GM23248 (cell line): ENCODE results near the gene OR2B6. TPM values are rescaled to one million over a fixed set of nuclear protein-coding genes. Genes with fewer than 3 reads are reported as not detected.

Experiments
- DNase-seq: peaks from one replicate; pipeline ENCODE4 v3.0.0-alpha.2; 2015
- H2AFZ ChIP-seq: fragments of 200-600 bp; sonication (generic); 2 replicates; pipeline ENCODE4 v1.6.1; 2016; ENCODE audit warnings: antibody characterized with exemption
- H3F3A ChIP-seq: fragments of 200-600 bp; sonication (generic); 2 replicates; pipeline ENCODE4 v1.6.1; 2016; ENCODE audit warnings: mild to moderate bottlenecking, antibody characterized with exemption, mixed run types; ENCODE audit not compliant: insufficient read depth
- H3K27ac ChIP-seq: fragments of 200-600 bp; sonication (generic); 2 replicates; pipeline ENCODE4 v1.5.1; 2016; ENCODE audit warnings: mild to moderate bottlenecking
- H3K27me3 ChIP-seq: fragments of 200-600 bp; sonication (generic); replicated peaks from 2 replicates; pipeline ENCODE4 v1.6.1; 2016; ENCODE audit warnings: mild to moderate bottlenecking; ENCODE audit not compliant: insufficient read depth
- H3K36me3 ChIP-seq: fragments of 200-600 bp; sonication (generic); 2 replicates; pipeline ENCODE4 v1.6.1; 2016; ENCODE audit warnings: low read depth, mild to moderate bottlenecking
- H3K4me1 ChIP-seq: fragments of 200-600 bp; sonication (generic); 2 replicates; pipeline ENCODE4 v1.6.1; 2016; ENCODE audit warnings: mild to moderate bottlenecking; ENCODE audit not compliant: insufficient read depth
- H3K4me2 ChIP-seq: fragments of 200-600 bp; sonication (generic); one replicate; pipeline ENCODE4 v1.6.1; 2016; ENCODE audit warnings: mild to moderate bottlenecking; ENCODE audit not compliant: unreplicated experiment
- H3K4me3 ChIP-seq: fragments of 200-600 bp; sonication (generic); 2 replicates; pipeline ENCODE4 v1.5.1; 2016; ENCODE audit warnings: mild to moderate bottlenecking
- H3K79me2 ChIP-seq: fragments of 200-600 bp; sonication (generic); 2 replicates; pipeline ENCODE4 v1.6.1; 2016; ENCODE audit warnings: mild to moderate bottlenecking; ENCODE audit not compliant: insufficient read depth
- H3K9ac ChIP-seq: fragments of 200-600 bp; sonication (generic); 2 replicates; pipeline ENCODE4 v1.6.1; 2016; ENCODE audit warnings: mild to moderate bottlenecking
- H3K9me2 ChIP-seq: fragments of 200-600 bp; sonication (generic); 2 replicates; pipeline ENCODE4 v1.6.1; 2016; ENCODE audit warnings: mixed run types, mild to moderate bottlenecking, moderate library complexity; ENCODE audit not compliant: insufficient read depth
- H3K9me3 ChIP-seq: fragments of 200-600 bp; sonication (generic); one replicate; pipeline ENCODE4 v1.6.1; 2017; ENCODE audit warnings: low read depth
- H4K20me1 ChIP-seq: fragments of 200-600 bp; sonication (generic); 2 replicates; pipeline ENCODE4 v1.6.0; 2016; ENCODE audit not compliant: insufficient read depth
- EZH2 ChIP-seq: fragments of 200-600 bp; sonication (generic); IDR thresholded peaks from 2 replicates; pipeline ENCODE4 v1.6.1; 2018; ENCODE audit warnings: antibody characterized with exemption, mild to moderate bottlenecking; ENCODE audit not compliant: insufficient read depth, poor library complexity, severe bottlenecking
- EZH2phosphoT487 ChIP-seq: fragments of 200-600 bp; sonication (generic); IDR thresholded peaks from 2 replicates; pipeline ENCODE4 v1.6.1; 2018; ENCODE audit warnings: antibody characterized with exemption, moderate library complexity, mild to moderate bottlenecking, low read depth; ENCODE audit not compliant: insufficient read depth
- WGBS, 2 experiments: methylation state at CpG; one replicate each; pipeline ENCODE4 v1.1.6; 2015 to 2017; ENCODE audit warnings: low lambda C conversion rate in 2 of 2, low coverage in 1 of 2; ENCODE audit errors: missing lambda C conversion rate in 2 of 2; 5-methylcytosine and 5-hydroxymethylcytosine counted together
- in situ Hi-C: fragments of 300-500 bp; cut with MboI; formaldehyde crosslinking; loops from 2 replicates; pipeline ENCODE4 v1.15.0; 2020
- polyA plus RNA-seq: library from polyadenylated mRNA; unstranded; fragments of >200 nt; fragmentation: Nextera tagmentation; extraction: Ambion mirVana; gene quantifications from 2 replicates; pipeline ENCODE4 v1.2.1, GENCODE V29; 2016
- total RNA-seq: library from RNA; depleted of rRNA; stranded (reverse); fragments of >200 nt; shearing (Covaris generic); gene quantifications from 2 replicates; pipeline ENCODE4 v1.2.3, GENCODE V29; 2014

The OR2B6 gene
- total and polyA plus RNA-seq, 2 experiments from 2014 or later: not detected

DNA sequence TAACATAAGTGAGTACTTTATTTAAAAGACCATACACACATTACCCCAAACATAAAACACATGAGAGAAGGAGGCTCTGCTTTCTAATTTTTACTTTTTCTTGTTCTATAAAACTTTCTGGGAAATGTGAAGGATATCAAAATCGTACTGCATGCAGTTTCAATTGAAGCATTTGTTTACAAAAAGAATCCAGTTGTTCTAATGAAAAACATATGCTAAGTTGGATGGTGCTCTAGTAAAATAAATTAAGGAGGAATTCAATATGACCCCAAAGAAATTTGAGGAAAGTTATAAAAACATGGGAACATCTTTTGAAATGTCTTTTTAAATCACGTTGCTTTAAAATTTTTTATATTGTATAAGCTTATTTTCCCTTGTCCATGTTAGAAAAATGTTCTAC, 37.6 kb downstream of the OR2B6 start:
- no peaks in the 10 kb centered on the region for H4K20me1 ChIP-seq
- no peaks in the 10 kb centered on the region for H3K4me1 ChIP-seq
- H3F3A ChIP-seq: no peaks in the 10 kb centered on the region
- in situ Hi-C loops: no loop called here
- TF ChIP-seq EZH2phosphoT487 (no peak), EZH2 (no peak)
- no peaks in the 10 kb centered on the region for H3K27me3 ChIP-seq
- no peak overlapping the region for H2AFZ ChIP-seq
- no peak for DNase-seq
- no peaks in the 10 kb centered on the region for H3K79me2 ChIP-seq
- H3K9ac ChIP-seq: no peak overlapping the region
- H3K36me3 ChIP-seq: no peaks in the 10 kb centered on the region
- WGBS, 2 experiments: 0 to 1% methylated on average over 2 of the region's 2 CpGs
- no peak overlapping the region for H3K27ac ChIP-seq
- no peaks in the 10 kb centered on the region for H3K9me3 ChIP-seq
- H3K4me3 ChIP-seq: no peak overlapping the region
- H3K9me2 ChIP-seq: no peaks in the 10 kb centered on the region
- H3K4me2 ChIP-seq: no peak overlapping the region

DNA sequence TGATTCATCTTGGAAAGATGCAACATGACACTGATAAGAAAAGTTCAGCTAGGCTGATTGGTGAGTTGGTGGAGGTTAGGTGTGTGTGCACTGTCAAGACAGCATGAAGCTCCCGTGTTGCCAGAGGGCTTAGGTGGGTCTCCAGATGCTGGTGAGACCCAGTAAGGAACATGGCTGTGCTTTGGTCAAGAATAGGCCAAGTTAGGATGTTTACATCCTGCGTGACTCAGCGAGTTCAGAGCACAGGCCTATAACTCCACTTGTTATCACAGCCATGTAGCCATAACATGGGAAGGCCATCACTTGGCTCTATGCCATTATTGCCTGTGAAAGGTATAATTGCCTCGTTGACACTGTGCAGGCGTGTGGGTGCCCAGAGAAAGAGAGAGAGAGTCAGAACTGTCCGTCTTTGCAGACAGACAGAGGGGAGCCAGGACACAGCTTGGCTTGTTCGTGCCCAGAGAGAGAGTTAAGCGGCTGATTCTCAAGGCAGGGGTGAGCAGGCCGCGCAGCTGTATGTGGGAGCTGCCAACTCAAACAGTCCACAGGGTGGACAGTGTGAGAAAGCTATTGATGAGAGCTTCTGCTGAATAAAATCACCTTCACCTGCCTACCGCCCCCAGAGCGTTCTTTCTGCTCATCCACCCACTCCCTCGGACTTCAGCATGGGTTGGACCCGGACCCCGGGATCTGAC, 43.5 kb downstream of the OR2B6 start:
- H3K27me3 ChIP-seq: no peaks in the 10 kb centered on the region
- no peaks in the 10 kb centered on the region for H3F3A ChIP-seq
- H3K4me1 ChIP-seq: no peaks in the 10 kb centered on the region
- WGBS, 2 experiments: 57 to 60% methylated on average over 15 of the region's 15 CpGs
- no peak overlapping the region for H3K9ac ChIP-seq
- in situ Hi-C loops: no loop called here
- H4K20me1 ChIP-seq: no peaks in the 10 kb centered on the region
- no peaks in the 10 kb centered on the region for H3K9me2 ChIP-seq
- no peak for DNase-seq
- H3K27ac ChIP-seq: no peak overlapping the region
- no peak overlapping the region for H3K4me3 ChIP-seq
- no peak overlapping the region for H3K4me2 ChIP-seq
- no peaks in the 10 kb centered on the region for H3K9me3 ChIP-seq
- no peaks in the 10 kb centered on the region for H3K79me2 ChIP-seq
- H2AFZ ChIP-seq: no peak overlapping the region
- H3K36me3 ChIP-seq: no peaks in the 10 kb centered on the region
- TF ChIP-seq EZH2: no peak
- TF ChIP-seq EZH2phosphoT487: no peak

DNA sequence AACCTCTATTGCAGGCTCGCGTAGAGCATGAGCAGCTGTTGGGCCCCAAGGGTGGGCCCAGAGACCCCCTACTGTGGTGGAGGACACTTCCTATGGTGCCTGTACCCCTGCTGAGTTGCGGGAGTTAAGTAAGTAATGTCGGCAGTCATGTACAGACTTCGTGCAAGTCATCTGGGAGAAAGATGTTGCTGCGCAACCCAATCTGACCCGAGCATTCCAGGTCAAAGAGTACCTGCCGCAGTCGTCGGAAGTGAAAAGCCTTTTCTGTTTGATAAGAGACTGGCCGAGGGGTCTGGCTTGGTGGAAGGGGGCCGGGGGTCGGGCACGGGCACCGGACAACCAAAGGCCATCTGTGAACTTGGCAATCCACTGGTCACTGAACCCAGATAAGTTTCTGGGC, 44.3 kb downstream of the OR2B6 start:
- no peaks in the 10 kb centered on the region for H3K36me3 ChIP-seq
- 25 to 29% methylated on average over 15 of the region's 15 CpGs for WGBS, 2 experiments
- H3K9me3 ChIP-seq: no peaks in the 10 kb centered on the region
- no peaks in the 10 kb centered on the region for H3K9me2 ChIP-seq
- DNase-seq: no peak
- no peak overlapping the region for H3K4me2 ChIP-seq
- no peaks in the 10 kb centered on the region for H3K4me1 ChIP-seq
- no peaks in the 10 kb centered on the region for H3K27me3 ChIP-seq
- no peaks in the 10 kb centered on the region for H4K20me1 ChIP-seq
- no peak overlapping the region for H2AFZ ChIP-seq
- no peak overlapping the region for H3K27ac ChIP-seq
- H3K9ac ChIP-seq: no peak overlapping the region
- no peak overlapping the region for H3K4me3 ChIP-seq
- H3F3A ChIP-seq: no peaks in the 10 kb centered on the region
- in situ Hi-C loops: no loop called here
- no peak for TF ChIP-seq EZH2
- no peak for TF ChIP-seq EZH2phosphoT487
- no peaks in the 10 kb centered on the region for H3K79me2 ChIP-seq

DNA sequence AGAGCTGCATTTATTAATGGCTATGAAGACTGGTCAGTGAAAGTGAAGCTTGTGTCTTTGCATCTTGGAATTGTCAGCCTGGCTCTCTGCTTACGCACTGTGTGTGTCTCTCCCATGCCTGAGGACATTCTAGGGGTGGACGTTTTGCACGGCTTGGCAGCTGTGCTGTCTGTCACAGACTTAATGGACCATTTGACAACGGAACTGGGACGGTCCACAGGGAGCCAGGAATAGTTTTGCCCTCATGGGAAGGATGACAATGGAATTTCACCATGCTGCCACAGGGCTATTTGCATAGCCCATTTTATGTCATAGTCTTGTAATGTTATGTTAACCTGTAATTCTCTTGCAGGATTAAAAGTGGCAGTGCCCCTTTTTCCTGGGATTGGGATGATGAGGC, 44.7 kb downstream of the OR2B6 start:
- Histone ChIP-seq H4K20me1 (no peaks in the 10 kb centered on the region), H3K9me3 (no peaks in the 10 kb centered on the region), H3K27me3 (no peaks in the 10 kb centered on the region), H3K4me3 (no peak overlapping the region), H3F3A (no peaks in the 10 kb centered on the region), H3K36me3 (no peaks in the 10 kb centered on the region), H3K79me2 (no peaks in the 10 kb centered on the region), H3K9ac (no peak overlapping the region), H3K27ac (no peak overlapping the region), H2AFZ (no peak overlapping the region), H3K4me2 (no peak overlapping the region), H3K9me2 (no peaks in the 10 kb centered on the region), H3K4me1 (no peaks in the 10 kb centered on the region)
- TF ChIP-seq EZH2phosphoT487: no peak
- no peak for TF ChIP-seq EZH2
- no peak for DNase-seq
- in situ Hi-C loops: no loop called here
- 40 to 49% methylated on average over 5 of the region's 5 CpGs for WGBS, 2 experiments
